MCF 10A (cell line): ENCODE data around the gene ATL2. TPM values are rescaled to one million over a fixed set of nuclear protein-coding genes. Genes with fewer than 3 reads are reported as not detected.

Source experiments
- BruUV-seq: library from RNA; stranded (reverse); fragments of 400-500 nt; replicated peaks from 2 replicates; lab custom pipeline; 2021; lab: Mats Ljungman, UMichigan
- CTCF ChIA-PET: fragments of 300-600 bp; sonication (Branson Sonifier 250); formaldehyde crosslinking; extraction: SDS; loops from one replicate; lab custom pipeline; 2021; ENCODE audit warnings: antibody characterized with exemption, inconsistent platforms; lab: Yijun Ruan, JAX
- POLR2A ChIA-PET: fragments of 300-600, 350-650 bp; sonication (Branson Sonifier 250); formaldehyde crosslinking; extraction: SDS; loops from one replicate; lab custom pipeline; 2020; ENCODE audit warnings: antibody characterized with exemption, inconsistent platforms; lab: Yijun Ruan, JAX
- DNase-seq: peaks from one replicate; pipeline ENCODE4 v3.0.0-alpha.2; 2018; ENCODE audit not compliant: unreplicated experiment
- H3K27ac Mint-ChIP-seq: one replicate; pipeline ENCODE4 v1.8.0; 2022; ENCODE audit warnings: mild to moderate bottlenecking, low read depth, mixed read lengths; ENCODE audit not compliant: unreplicated experiment
- H3K27me3 Mint-ChIP-seq: one replicate; pipeline ENCODE4 v1.8.0; 2022; ENCODE audit warnings: mixed read lengths; ENCODE audit not compliant: insufficient read depth, unreplicated experiment
- H3K36me3 Mint-ChIP-seq: one replicate; pipeline ENCODE4 v1.8.0; 2022; ENCODE audit warnings: mild to moderate bottlenecking, moderate library complexity, mixed read lengths; ENCODE audit not compliant: insufficient read depth, unreplicated experiment
- H3K4me1 Mint-ChIP-seq: one replicate; pipeline ENCODE4 v1.8.0; 2022; ENCODE audit warnings: mixed read lengths; ENCODE audit not compliant: insufficient read depth, unreplicated experiment
- H3K4me3 Mint-ChIP-seq: one replicate; pipeline ENCODE4 v1.8.0; 2022; ENCODE audit warnings: mild to moderate bottlenecking, moderate library complexity, mixed read lengths; ENCODE audit not compliant: unreplicated experiment
- H3K9me3 Mint-ChIP-seq: one replicate; pipeline ENCODE4 v1.8.0; 2022; ENCODE audit warnings: mixed read lengths; ENCODE audit not compliant: unreplicated experiment
- intact Hi-C: fragments of 100-400 bp; cut with micrococcal nuclease; formaldehyde crosslinking; loops from 2 replicates; pipeline ENCODE4 v1.14.1; 2022
- total RNA-seq: library from RNA; stranded (reverse); gene quantifications from 2 replicates; pipeline ENCODE4 v1.2.3, GENCODE V29; 2022
- TF ChIP-seq, protein P1 (sequence below): fragments of 200-600 bp; IDR thresholded peaks from one replicate; pipeline ENCODE4 v1.8.0; 2022; ENCODE audit warnings: antibody characterized with exemption, mild to moderate bottlenecking; ENCODE audit not compliant: unreplicated experiment

Gene ATL2
- total RNA-seq, 1 experiment from 2014 or later = 54.2 TPM

DNA sequence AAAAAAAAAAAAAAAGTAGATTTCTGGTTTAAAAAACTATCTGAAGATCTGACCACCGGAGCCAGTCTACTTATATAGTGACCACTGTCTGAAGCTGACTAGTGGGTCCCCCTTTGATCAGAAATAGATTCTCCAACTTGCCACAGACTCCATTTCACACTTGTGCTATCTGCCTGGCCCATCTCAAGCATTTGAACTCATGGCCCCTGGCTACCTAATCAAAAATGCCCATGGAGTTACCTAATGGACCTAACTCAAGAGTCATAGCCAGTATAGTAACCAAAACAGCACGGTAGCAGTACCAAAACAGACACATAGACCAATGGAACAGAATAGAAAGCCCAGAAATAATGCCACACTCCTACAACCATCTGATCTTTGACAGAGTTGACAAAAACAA, 17.0 kb upstream of the ATL2 start:
- H3K4me1 Mint-ChIP-seq = peaks cover 24% of the 10 kb centered on the region
- H3K4me3 Mint-ChIP-seq = no peak overlapping the region
- POLR2A ChIA-PET = interaction anchor here (0.6 to 2.6 kb wide), 5 partner anchors 11 to 112 kb away, joined by 3 to 9 read pairs (median 5); no protein-coding TSS in a partner anchor
- intact Hi-C loops = no loop called here
- no TSS peak for BruUV-seq
- no peaks in the 10 kb centered on the region for H3K27me3 Mint-ChIP-seq
- TF ChIP-seq, protein P1, sequence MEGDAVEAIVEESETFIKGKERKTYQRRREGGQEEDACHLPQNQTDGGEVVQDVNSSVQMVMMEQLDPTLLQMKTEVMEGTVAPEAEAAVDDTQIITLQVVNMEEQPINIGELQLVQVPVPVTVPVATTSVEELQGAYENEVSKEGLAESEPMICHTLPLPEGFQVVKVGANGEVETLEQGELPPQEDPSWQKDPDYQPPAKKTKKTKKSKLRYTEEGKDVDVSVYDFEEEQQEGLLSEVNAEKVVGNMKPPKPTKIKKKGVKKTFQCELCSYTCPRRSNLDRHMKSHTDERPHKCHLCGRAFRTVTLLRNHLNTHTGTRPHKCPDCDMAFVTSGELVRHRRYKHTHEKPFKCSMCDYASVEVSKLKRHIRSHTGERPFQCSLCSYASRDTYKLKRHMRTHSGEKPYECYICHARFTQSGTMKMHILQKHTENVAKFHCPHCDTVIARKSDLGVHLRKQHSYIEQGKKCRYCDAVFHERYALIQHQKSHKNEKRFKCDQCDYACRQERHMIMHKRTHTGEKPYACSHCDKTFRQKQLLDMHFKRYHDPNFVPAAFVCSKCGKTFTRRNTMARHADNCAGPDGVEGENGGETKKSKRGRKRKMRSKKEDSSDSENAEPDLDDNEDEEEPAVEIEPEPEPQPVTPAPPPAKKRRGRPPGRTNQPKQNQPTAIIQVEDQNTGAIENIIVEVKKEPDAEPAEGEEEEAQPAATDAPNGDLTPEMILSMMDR = no peak
- no peaks in the 10 kb centered on the region for H3K36me3 Mint-ChIP-seq
- H3K9me3 Mint-ChIP-seq = no peaks in the 10 kb centered on the region
- H3K27ac Mint-ChIP-seq = no peak overlapping the region
- CTCF ChIA-PET = interaction anchor here (0.6 kb wide), 1 partner anchor 74 kb away, joined by 3 read pairs; no protein-coding TSS in a partner anchor
- no peak for DNase-seq

DNA sequence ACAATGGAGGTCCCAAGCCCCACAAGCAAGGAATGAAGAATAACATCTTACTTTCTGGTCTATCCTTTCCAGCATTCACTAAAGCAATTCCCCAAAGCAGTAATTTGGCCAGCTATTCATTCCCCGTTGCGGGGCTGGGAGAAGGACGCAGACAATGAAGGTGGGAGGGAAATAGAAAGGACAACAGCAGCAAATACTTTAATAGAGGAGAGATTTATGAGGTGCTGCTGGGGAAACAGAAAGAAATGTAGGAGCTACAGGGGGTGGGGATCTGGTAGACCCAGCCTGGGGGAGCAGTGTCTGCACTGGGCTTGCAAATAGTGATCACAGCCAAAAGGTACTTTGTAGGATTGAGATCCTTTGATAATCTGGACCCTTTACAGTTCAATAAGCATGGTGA, 13.9 kb upstream of the ATL2 start:
- no peak for DNase-seq
- Mint-ChIP-seq H3K27ac (no peak overlapping the region), H3K4me3 (no peak overlapping the region), H3K27me3 (no peaks in the 10 kb centered on the region), H3K36me3 (no peaks in the 10 kb centered on the region), H3K4me1 (peaks cover 17% of the 10 kb centered on the region), H3K9me3 (no peaks in the 10 kb centered on the region)
- no TSS peak for BruUV-seq
- ChIA-PET POLR2A (interaction anchor here (1.0 to 1.7 kb wide), 4 partner anchors 7 to 71 kb away, joined by 3 to 5 read pairs (median 4); no protein-coding TSS in a partner anchor), CTCF (interaction anchor here (0.6 to 1.5 kb wide), 3 partner anchors 10 to 15 kb away, joined by 3 to 5 read pairs (median 4); no protein-coding TSS in a partner anchor)
- intact Hi-C loops = no loop called here
- TF ChIP-seq, protein P1 = no peak

- no peak overlapping the region for H3K27ac Mint-ChIP-seq
- peaks cover 5% of the 10 kb centered on the region for H3K4me1 Mint-ChIP-seq
- TF ChIP-seq, protein P1 = no peak
- no peak overlapping the region for H3K4me3 Mint-ChIP-seq
- ChIA-PET CTCF (interaction anchor here (0.5 to 0.6 kb wide), 4 partner anchors 8 to 144 kb away, joined by 3 to 5 read pairs (median 4); no protein-coding TSS in a partner anchor), POLR2A (interaction anchor here (0.6 to 2.1 kb wide), 2 partner anchors 10 to 75 kb away, joined by 3 to 6 read pairs; partner anchors contain the start of gene ATL2)
- intact Hi-C loops = no loop called here
- no TSS peak for BruUV-seq
- no peaks in the 10 kb centered on the region for H3K36me3 Mint-ChIP-seq
- no peaks in the 10 kb centered on the region for H3K9me3 Mint-ChIP-seq
- H3K27me3 Mint-ChIP-seq = no peaks in the 10 kb centered on the region
- DNase-seq = no peak
Measured at GRCh38 chr2:38387887-38388286, 10.8 kb upstream of the ATL2 start.

GRCh38 chr2:38386821-38387220, 9.7 kb upstream of the ATL2 start:
- CTCF ChIA-PET = no interaction called here
- no peaks in the 10 kb centered on the region for H3K36me3 Mint-ChIP-seq

More at GRCh38 chr2:38386821-38387220, 9.7 kb upstream of the ATL2 start:
- no TSS peak for BruUV-seq
- intact Hi-C loops = no loop called here
- POLR2A ChIA-PET = interaction anchor here (2.1 kb wide), 1 partner anchor 9 kb away, joined by 6 read pairs; the partner anchor contains the start of gene ATL2
- TF ChIP-seq, protein P1 = no peak
- no peak overlapping the region for H3K27ac Mint-ChIP-seq
- no peaks in the 10 kb centered on the region for H3K9me3 Mint-ChIP-seq
- H3K4me1 Mint-ChIP-seq = peaks cover 5% of the 10 kb centered on the region
- H3K4me3 Mint-ChIP-seq = no peak overlapping the region
- no peak for DNase-seq
- H3K27me3 Mint-ChIP-seq = no peaks in the 10 kb centered on the region
